ENCODE results near the gene BCL7B. TPM values are rescaled to one million over a fixed set of nuclear protein-coding genes. Genes with fewer than 3 reads are reported as not detected.
"Not testable (repeated sequence)": the region's sequence is repeated elsewhere in the genome, so short reads cannot be mapped to it uniquely, and the experiment has no call there.

The BCL7B gene
- total RNA-seq, 1 experiment from 2014 or later, result 56.3 TPM

- no peak for DNase-seq (ENCODE audit: low spot score)
- Histone ChIP-seq H3K4me1 (ENCODE audit: insufficient read depth, low read length, poor library complexity, severe bottlenecking) (no peaks in the 10 kb centered on the region), H3K9me3 (ENCODE audit: low read depth, low read length, poor library complexity, severe bottlenecking) (no peaks in the 10 kb centered on the region), H3K36me3 (ENCODE audit: insufficient read depth, low read length, poor library complexity, severe bottlenecking) (peaks cover 44% of the 10 kb centered on the region), H3K27ac (ENCODE audit: low read depth, low read length, poor library complexity, severe bottlenecking) (no peak overlapping the region), H3K4me3 (ENCODE audit: low read depth, low read length, poor library complexity, severe bottlenecking) (no peak overlapping the region), H3K27me3 (replicated peaks; ENCODE audit: insufficient read depth, low read depth, low read length, poor library complexity) (no peaks in the 10 kb centered on the region)
- TSS peak; percentile 43 for BruUV-seq (replicated peaks)
- ChIA-PET CTCF (no interaction called here), POLR2A (ENCODE audit: low non-redundant PET) (no interaction called here)
- intact Hi-C loops (cut with micrococcal nuclease; ENCODE audit: unreplicated experiment), result no loop called here
- no peak for TF ChIP-seq EZH2 (IDR thresholded peaks at IDR 0.05; ENCODE audit: borderline replicate concordance, low read depth, low read length, poor library complexity, severe bottlenecking)
- TF ChIP-seq CTCF (conservative IDR thresholded peaks at IDR 0.05; ENCODE audit: low read depth, low read length), result no peak
Observed at GRCh38 chr7:73536479-73536878, 21.0 kb downstream of the BCL7B start.

GRCh38 chr7:73535918-73536317 lies 21.6 kb downstream of the BCL7B start:
- DNase-seq (ENCODE audit: low spot score); CTCF ChIA-PET; H3K27ac ChIP-seq (ENCODE audit: low read depth, low read length, poor library complexity, severe bottlenecking); BruUV-seq (replicated peaks); H3K27me3 ChIP-seq (replicated peaks; ENCODE audit: insufficient read depth, low read depth, low read length, poor library complexity); intact Hi-C loops (cut with micrococcal nuclease; ENCODE audit: unreplicated experiment); H3K4me1 ChIP-seq (ENCODE audit: insufficient read depth, low read length, poor library complexity, severe bottlenecking); H3K4me3 ChIP-seq (ENCODE audit: low read depth, low read length, poor library complexity, severe bottlenecking); POLR2A ChIA-PET (ENCODE audit: low non-redundant PET); H3K9me3 ChIP-seq (ENCODE audit: low read depth, low read length, poor library complexity, severe bottlenecking): not testable (repeated sequence)
- peaks cover 41% of the 10 kb centered on the region for H3K36me3 ChIP-seq (ENCODE audit: insufficient read depth, low read length, poor library complexity, severe bottlenecking)

GRCh38 chr7:73533742-73534141 lies 23.7 kb downstream of the BCL7B start:
- H3K4me1 ChIP-seq (ENCODE audit: insufficient read depth, low read length, poor library complexity, severe bottlenecking), result no peaks in the 10 kb centered on the region
- no peaks in the 10 kb centered on the region for H3K9me3 ChIP-seq (ENCODE audit: low read depth, low read length, poor library complexity, severe bottlenecking)
- no peaks in the 10 kb centered on the region for H3K27me3 ChIP-seq (replicated peaks; ENCODE audit: insufficient read depth, low read depth, low read length, poor library complexity)
- no peak for DNase-seq (ENCODE audit: low spot score)
- H3K27ac ChIP-seq (ENCODE audit: low read depth, low read length, poor library complexity, severe bottlenecking), result no peak overlapping the region
- BruUV-seq (replicated peaks), result no TSS peak
- H3K36me3 ChIP-seq (ENCODE audit: insufficient read depth, low read length, poor library complexity, severe bottlenecking), result peaks cover 26% of the 10 kb centered on the region
- no peak overlapping the region for H3K4me3 ChIP-seq (ENCODE audit: low read depth, low read length, poor library complexity, severe bottlenecking)
- POLR2A ChIA-PET (ENCODE audit: low non-redundant PET), result no interaction called here
- intact Hi-C loops (cut with micrococcal nuclease; ENCODE audit: unreplicated experiment), result no loop called here
- TF ChIP-seq EZH2 (IDR thresholded peaks at IDR 0.05; ENCODE audit: borderline replicate concordance, low read depth, low read length, poor library complexity, severe bottlenecking), result no peak
- TF ChIP-seq CTCF (conservative IDR thresholded peaks at IDR 0.05; ENCODE audit: low read depth, low read length), result no peak
- CTCF ChIA-PET, result no interaction called here

GRCh38 chr7:73532224-73532623 lies 25.3 kb downstream of the BCL7B start:
- no peak for TF ChIP-seq EZH2 (IDR thresholded peaks at IDR 0.05; ENCODE audit: borderline replicate concordance, low read depth, low read length, poor library complexity, severe bottlenecking)
- no peak for TF ChIP-seq CTCF (conservative IDR thresholded peaks at IDR 0.05; ENCODE audit: low read depth, low read length)
- no peaks in the 10 kb centered on the region for H3K9me3 ChIP-seq (ENCODE audit: low read depth, low read length, poor library complexity, severe bottlenecking)
- CTCF ChIA-PET, result no interaction called here
- peaks cover 13% of the 10 kb centered on the region for H3K4me1 ChIP-seq (ENCODE audit: insufficient read depth, low read length, poor library complexity, severe bottlenecking)
- intact Hi-C loops (cut with micrococcal nuclease; ENCODE audit: unreplicated experiment), result no loop called here
- POLR2A ChIA-PET (ENCODE audit: low non-redundant PET), result no interaction called here
- H3K27me3 ChIP-seq (replicated peaks; ENCODE audit: insufficient read depth, low read depth, low read length, poor library complexity), result no peaks in the 10 kb centered on the region
- BruUV-seq (replicated peaks), result no TSS peak
- DNase-seq (ENCODE audit: low spot score), result no peak
- H3K4me3 ChIP-seq (ENCODE audit: low read depth, low read length, poor library complexity, severe bottlenecking), result no peak overlapping the region
- no peak overlapping the region for H3K27ac ChIP-seq (ENCODE audit: low read depth, low read length, poor library complexity, severe bottlenecking)
- peaks cover 12% of the 10 kb centered on the region for H3K36me3 ChIP-seq (ENCODE audit: insufficient read depth, low read length, poor library complexity, severe bottlenecking)

Data from A673 (cell line).